Measurements from ENCODE around the gene OR10P1.
"Not testable (repeated sequence)": the region's sequence is repeated elsewhere in the genome, so short reads cannot be mapped to it uniquely, and the experiment has no call there.

OR10P1 gene

DNA sequence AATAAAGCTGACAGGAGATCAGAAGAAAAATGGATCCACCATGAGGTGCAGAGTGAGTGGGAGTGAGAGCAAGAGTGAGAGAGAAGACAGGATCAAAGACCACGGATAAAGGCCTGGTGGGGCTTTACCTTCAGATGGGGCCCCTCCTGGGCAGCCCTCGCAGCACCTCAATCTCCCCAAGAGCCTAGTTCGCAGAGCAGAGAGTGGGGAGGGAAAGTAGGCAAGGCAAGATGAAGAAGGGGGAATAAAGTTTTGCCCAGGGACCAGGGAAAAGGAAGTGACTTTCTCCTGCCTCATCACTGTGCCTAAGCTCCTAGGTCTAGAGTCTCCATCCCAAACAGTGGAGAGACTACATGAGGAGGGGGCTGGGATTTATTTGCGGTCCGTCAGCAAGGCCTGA is 10.3 kb downstream of the OR10P1 start:
- ChIA-PET POLR2A (interaction anchor here (0.8 to 1.9 kb wide), 5 partner anchors 9 to 74 kb away, joined by 3 to 7 read pairs (median 4); partner anchors contain the start of gene RDH5), CTCF (interaction anchor here (0.6 to 2.8 kb wide), 5 partner anchors 11 to 92 kb away, joined by 3 to 35 read pairs (median 4); a partner anchor contains a TSS)
- TF ChIP-seq FOXM1 (IDR thresholded peaks at IDR 0.05; ENCODE audit: borderline replicate concordance) (no peak), FOXK2 (IDR thresholded peaks at IDR 0.05) (no peak), ELF4 (IDR thresholded peaks at IDR 0.05) (no peak)
- no peak for DNase-seq (ENCODE audit: extremely low spot score)

GRCh38 chr12:55650620-55651298 is 14.1 kb downstream of the OR10P1 start:
- POLR2A ChIA-PET; CTCF ChIA-PET; DNase-seq (ENCODE audit: extremely low spot score): not testable (repeated sequence)

DNA sequence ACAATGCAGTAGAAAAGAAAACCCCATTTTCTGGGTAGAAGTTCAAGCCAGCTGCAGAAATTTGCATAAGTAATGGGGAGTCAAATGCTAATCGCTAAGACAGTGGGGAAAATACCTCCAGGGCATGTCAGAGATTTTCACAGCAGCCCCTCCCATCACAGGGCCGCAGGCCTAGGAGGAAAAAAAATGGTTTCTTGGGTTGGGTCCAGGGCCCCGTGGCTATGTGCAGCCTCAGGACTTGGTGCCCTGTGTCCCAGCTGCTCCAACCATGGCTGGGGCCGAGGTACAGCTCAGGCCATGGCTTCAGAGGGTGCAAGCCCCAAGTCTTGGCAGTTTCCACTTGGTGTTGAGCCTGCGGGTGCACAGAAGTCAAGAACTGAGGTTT is 14.6 kb downstream of the OR10P1 start:
- ChIA-PET CTCF (no interaction called here), POLR2A (no interaction called here)
- TF ChIP-seq CTBP1 (IDR thresholded peaks at IDR 0.05; ENCODE audit: borderline replicate concordance) (no peak), HDGF (IDR thresholded peaks at IDR 0.05; ENCODE audit: borderline replicate concordance) (no peak), BHLHE40 (IDR thresholded peaks at IDR 0.05; ENCODE audit: borderline replicate concordance) (no peak)
- DNase-seq (ENCODE audit: extremely low spot score): no peak

- CTCF ChIA-PET: no interaction called here
- TF ChIP-seq SP1 (IDR thresholded peaks at IDR 0.05) (no peak), LEF1 (IDR thresholded peaks at IDR 0.05; ENCODE audit: borderline replicate concordance) (no peak), SUZ12 (IDR thresholded peaks at IDR 0.05) (no peak), ARNT (IDR thresholded peaks at IDR 0.05) (no peak), FOXK2 (IDR thresholded peaks at IDR 0.05) (no peak), FOXM1 (IDR thresholded peaks at IDR 0.05; ENCODE audit: borderline replicate concordance) (no peak), TARDBP (IDR thresholded peaks at IDR 0.05) (no peak), L3MBTL2 (conservative IDR thresholded peaks at IDR 0.05) (no peak), ZNF384 (IDR thresholded peaks at IDR 0.05) (no peak)
- TF ChIP-seq, protein P1, sequence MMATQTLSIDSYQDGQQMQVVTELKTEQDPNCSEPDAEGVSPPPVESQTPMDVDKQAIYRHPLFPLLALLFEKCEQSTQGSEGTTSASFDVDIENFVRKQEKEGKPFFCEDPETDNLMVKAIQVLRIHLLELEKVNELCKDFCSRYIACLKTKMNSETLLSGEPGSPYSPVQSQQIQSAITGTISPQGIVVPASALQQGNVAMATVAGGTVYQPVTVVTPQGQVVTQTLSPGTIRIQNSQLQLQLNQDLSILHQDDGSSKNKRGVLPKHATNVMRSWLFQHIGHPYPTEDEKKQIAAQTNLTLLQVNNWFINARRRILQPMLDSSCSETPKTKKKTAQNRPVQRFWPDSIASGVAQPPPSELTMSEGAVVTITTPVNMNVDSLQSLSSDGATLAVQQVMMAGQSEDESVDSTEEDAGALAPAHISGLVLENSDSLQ (IDR thresholded peaks at IDR 0.05): no peak
- POLR2A ChIA-PET: no interaction called here
Measured at GRCh38 chr12:55652352-55652751, 15.7 kb downstream of the OR10P1 start.

GRCh38 chr12:55653031-55653430 is 16.3 kb downstream of the OR10P1 start:
- no peak for DNase-seq (ENCODE audit: extremely low spot score)
- ChIA-PET CTCF (no interaction called here), POLR2A (no interaction called here)
- TF ChIP-seq CTBP1 (IDR thresholded peaks at IDR 0.05; ENCODE audit: borderline replicate concordance) (no peak), FOXM1 (IDR thresholded peaks at IDR 0.05; ENCODE audit: borderline replicate concordance) (no peak), ELF4 (IDR thresholded peaks at IDR 0.05) (no peak), SP1 (IDR thresholded peaks at IDR 0.05) (no peak)

More at GRCh38 chr12:55652352-55652751, 15.7 kb downstream of the OR10P1 start:
- DNase-seq (ENCODE audit: extremely low spot score): no peak

GRCh38 chr12:55654511-55655214 is 18.0 kb downstream of the OR10P1 start:
- no peak for DNase-seq (ENCODE audit: extremely low spot score)
- ChIA-PET POLR2A (no interaction called here), CTCF (no interaction called here)
- TF ChIP-seq, protein P1 (IDR thresholded peaks at IDR 0.05): no peak
- no peak for TF ChIP-seq FOXA1 (IDR thresholded peaks at IDR 0.05)
- TF ChIP-seq SP1 (IDR thresholded peaks at IDR 0.05): no peak
- TF ChIP-seq TARDBP (IDR thresholded peaks at IDR 0.05): no peak
- TF ChIP-seq FOXM1 (IDR thresholded peaks at IDR 0.05; ENCODE audit: borderline replicate concordance): no peak
- no peak for TF ChIP-seq ARNT (IDR thresholded peaks at IDR 0.05)
- no peak for TF ChIP-seq SUZ12 (IDR thresholded peaks at IDR 0.05)
- no peak for TF ChIP-seq L3MBTL2 (conservative IDR thresholded peaks at IDR 0.05)
- no peak for TF ChIP-seq NFRKB (IDR thresholded peaks at IDR 0.05)
- no peak for TF ChIP-seq FOXK2 (IDR thresholded peaks at IDR 0.05)

DNA sequence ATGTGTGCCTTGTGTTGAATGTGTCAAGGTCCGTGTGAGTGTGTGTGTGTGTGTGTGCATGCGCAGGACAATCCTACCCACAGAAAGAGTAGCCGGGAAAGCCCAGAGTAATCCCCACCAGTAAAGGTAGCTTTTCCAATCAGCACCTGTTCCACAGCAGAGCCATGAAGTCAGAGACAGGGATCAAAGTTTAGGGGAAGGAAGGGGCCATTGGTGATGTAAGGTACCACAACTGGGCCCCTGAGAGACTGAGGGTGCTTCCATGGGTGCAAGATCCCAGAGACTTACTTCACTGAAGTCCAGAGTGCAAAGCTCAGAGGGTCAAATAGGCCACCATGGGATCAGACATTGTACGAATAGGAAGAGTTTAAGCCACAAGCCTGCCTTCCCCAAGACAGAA is 20.5 kb downstream of the OR10P1 start:
- POLR2A ChIA-PET: no interaction called here
- CTCF ChIA-PET: interaction anchor here (1.0 to 3.9 kb wide), 6 partner anchors 10 to 88 kb away, joined by 3 to 35 read pairs (median 7); partner anchors contain the start of gene OR10P1
- DNase-seq (ENCODE audit: extremely low spot score): no peak
- no peak for TF ChIP-seq TARDBP (IDR thresholded peaks at IDR 0.05)
- TF ChIP-seq, protein P1 (IDR thresholded peaks at IDR 0.05): no peak
- TF ChIP-seq FOXM1 (IDR thresholded peaks at IDR 0.05; ENCODE audit: borderline replicate concordance): no peak
- no peak for TF ChIP-seq FOXA1 (IDR thresholded peaks at IDR 0.05)
- no peak for TF ChIP-seq ZNF384 (IDR thresholded peaks at IDR 0.05)
- TF ChIP-seq ELF4 (IDR thresholded peaks at IDR 0.05): no peak
- TF ChIP-seq L3MBTL2 (conservative IDR thresholded peaks at IDR 0.05): no peak
- TF ChIP-seq SUZ12 (IDR thresholded peaks at IDR 0.05): no peak
- no peak for TF ChIP-seq ARNT (IDR thresholded peaks at IDR 0.05)
- TF ChIP-seq NFRKB (IDR thresholded peaks at IDR 0.05): no peak
- no peak for TF ChIP-seq CTBP1 (IDR thresholded peaks at IDR 0.05; ENCODE audit: borderline replicate concordance)
- no peak for TF ChIP-seq FOXK2 (IDR thresholded peaks at IDR 0.05)
- no peak for TF ChIP-seq SP1 (IDR thresholded peaks at IDR 0.05)
- no peak for TF ChIP-seq LEF1 (IDR thresholded peaks at IDR 0.05; ENCODE audit: borderline replicate concordance)
- no peak for TF ChIP-seq BHLHE40 (IDR thresholded peaks at IDR 0.05; ENCODE audit: borderline replicate concordance)
- TF ChIP-seq HDGF (IDR thresholded peaks at IDR 0.05; ENCODE audit: borderline replicate concordance): no peak
